ENCODE results near the gene CDH5.
A peak's percentile ranks its signal among the peaks of the same experiment; 100 is the strongest.

The CDH5 gene

GRCh38 chr16:66420396-66420795 lies 53.9 kb downstream of the CDH5 start:
- DNase-seq, result no peak

- no peak for DNase-seq
These were observed 55.4 kb downstream of the CDH5 start for GRCh38 chr16:66421891-66422290.

- no peak for DNase-seq
These were observed 55.9 kb downstream of the CDH5 start for GRCh38 chr16:66422366-66422765.

GRCh38 chr16:66423177-66423576 lies 56.7 kb downstream of the CDH5 start:
- DNase-seq, result no peak

GRCh38 chr16:66425651-66426050 lies 59.2 kb downstream of the CDH5 start:
- no peak for DNase-seq

- peak; percentile 13 for DNase-seq
These were observed 59.9 kb downstream of the CDH5 start for GRCh38 chr16:66426112-66427035.

- DNase-seq, result peak; percentile 10
These were observed 60.8 kb downstream of the CDH5 start, which contains the start of gene BEAN1 for GRCh38 chr16:66427036-66427860. Gene BEAN1, plus strand, starts transcription at chr16:66427295. Its CDS starts 10,382 bp downstream, at chr16:66437677.

- DNase-seq, result peak; percentile 17
These were observed 61.6 kb downstream of the CDH5 start for GRCh38 chr16:66427871-66428681.

GRCh38 chr16:66428682-66429251 lies 62.3 kb downstream of the CDH5 start:
- DNase-seq, result no peak

GRCh38 chr16:66429290-66429962 lies 62.9 kb downstream of the CDH5 start:
- DNase-seq, result no peak

- DNase-seq, result no peak
These were observed 63.7 kb downstream of the CDH5 start for GRCh38 chr16:66430214-66430613.

GRCh38 chr16:66431760-66432159 lies 65.3 kb downstream of the CDH5 start:
- DNase-seq, result no peak

- no peak for DNase-seq
These were observed 65.9 kb downstream of the CDH5 start for GRCh38 chr16:66432429-66432828.

GRCh38 chr16:66434619-66435430 lies 68.3 kb downstream of the CDH5 start:
- no peak for DNase-seq

GRCh38 chr16:66435896-66436295 lies 69.4 kb downstream of the CDH5 start:
- DNase-seq, result no peak

GRCh38 chr16:66437391-66437945 lies 71.0 kb downstream of the CDH5 start:
- DNase-seq, result no peak

- DNase-seq, result no peak
These were observed 72.0 kb downstream of the CDH5 start for GRCh38 chr16:66438536-66438935.

GRCh38 chr16:66439051-66439730 lies 72.7 kb downstream of the CDH5 start:
- DNase-seq, result no peak

- no peak for DNase-seq
These were observed 73.8 kb downstream of the CDH5 start for GRCh38 chr16:66440271-66440802.

GRCh38 chr16:66440970-66441369 lies 74.5 kb downstream of the CDH5 start:
- DNase-seq, result no peak

Measured in activated CD4-positive, alpha-beta T cell treated with anti-CD3 and anti-CD28 coated beads for 48 hours (primary cell).